GM21717 (cell line): Measurements from ENCODE around the gene PWP1.

Source experiments
- ATAC-seq: cut with Tn5 transposase; IDR thresholded peaks from one replicate; pipeline ENCODE4 v1.9.1; 2021; ENCODE audit warnings: mild to moderate bottlenecking, moderate library complexity; ENCODE audit not compliant: unreplicated experiment

Gene PWP1

GRCh38 chr12:107685360-107686248 is at the start of gene PWP1:
Gene PWP1 (plus strand): TSS chr12:107685799. CDS start chr12:107685900, 101 bp downstream.
- peak; percentile 89 for ATAC-seq

DNA sequence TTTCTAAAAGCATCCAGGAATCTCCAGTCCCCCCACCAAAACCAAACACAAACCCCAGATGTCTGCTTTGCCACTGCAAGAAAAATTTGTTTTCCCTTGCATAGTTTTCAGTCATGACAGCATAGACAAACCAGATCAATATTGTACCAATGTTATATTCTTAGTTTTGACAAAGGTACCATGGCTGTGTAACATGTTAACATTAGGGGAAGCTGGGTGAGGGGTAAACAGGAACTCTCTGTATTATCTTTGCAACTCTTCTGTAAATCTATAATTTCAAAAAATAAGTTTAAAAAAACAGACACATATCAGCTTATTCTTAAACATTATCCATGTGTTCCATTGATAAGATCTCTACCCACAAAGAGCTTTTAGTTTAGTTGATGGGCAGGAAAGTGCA is 44.4 kb upstream of the PWP1 start:
- ATAC-seq = no peak

GRCh38 chr12:107642240-107642639 is 43.4 kb upstream of the PWP1 start:
- ATAC-seq = no peak

DNA sequence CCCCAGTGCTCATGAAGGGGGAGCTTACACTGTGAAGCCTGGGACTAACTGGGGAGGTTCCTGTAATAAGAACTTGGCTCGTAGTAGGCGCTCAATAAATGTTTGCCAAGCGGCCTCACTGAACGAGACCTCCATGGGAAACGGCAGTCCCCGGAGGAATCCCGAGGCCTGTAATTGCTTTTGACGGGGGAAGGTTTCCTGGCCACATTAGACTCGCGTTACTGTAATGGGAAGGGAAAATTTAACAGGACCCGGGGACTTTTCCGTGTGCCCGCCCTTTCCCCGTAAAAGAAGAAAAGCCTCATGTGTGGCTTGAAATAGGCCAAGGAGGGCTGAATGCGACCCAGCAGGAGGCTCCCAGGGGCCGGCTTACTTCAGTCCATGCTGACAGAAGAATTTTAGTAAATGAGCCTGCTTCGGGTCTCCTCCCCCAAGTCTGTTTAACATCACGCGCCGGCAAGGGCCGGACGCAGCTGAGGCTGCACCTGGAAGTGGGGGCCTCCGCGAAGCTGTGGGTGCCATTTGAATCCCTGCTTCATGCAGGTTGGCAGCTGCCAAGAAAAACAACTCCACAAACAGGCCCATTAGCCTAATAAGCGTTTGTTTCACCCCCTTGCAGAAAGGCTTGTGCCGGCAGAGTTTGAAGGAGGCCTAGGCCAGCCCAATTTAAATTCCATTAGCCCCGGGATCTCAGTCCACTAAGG is 39.8 kb upstream of the PWP1 start:
- no peak for ATAC-seq

DNA sequence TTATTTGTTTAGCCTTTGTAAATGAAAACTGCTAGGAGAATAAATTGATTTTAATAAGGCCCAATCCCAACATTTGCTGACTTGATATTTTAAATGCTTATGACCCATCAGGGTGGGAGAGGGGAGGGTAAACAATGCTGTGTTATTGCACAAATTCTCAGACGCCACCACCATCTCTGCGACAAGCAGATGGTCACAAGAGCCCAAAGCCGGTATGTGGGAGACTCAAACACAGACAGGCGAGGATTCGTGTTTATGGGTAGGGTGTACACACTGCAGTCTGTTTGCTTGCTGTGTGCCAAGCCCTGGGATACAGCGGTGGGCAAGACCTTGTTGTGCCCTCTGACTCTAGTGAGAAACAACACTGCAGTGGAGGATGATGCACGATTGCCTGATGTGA is 39.2 kb upstream of the PWP1 start:
- no peak for ATAC-seq

- no peak for ATAC-seq
Measured at GRCh38 chr12:107649661-107650061, 35.9 kb upstream of the PWP1 start.

- no peak for ATAC-seq
Measured at GRCh38 chr12:107650977-107651376, 34.6 kb upstream of the PWP1 start.

DNA sequence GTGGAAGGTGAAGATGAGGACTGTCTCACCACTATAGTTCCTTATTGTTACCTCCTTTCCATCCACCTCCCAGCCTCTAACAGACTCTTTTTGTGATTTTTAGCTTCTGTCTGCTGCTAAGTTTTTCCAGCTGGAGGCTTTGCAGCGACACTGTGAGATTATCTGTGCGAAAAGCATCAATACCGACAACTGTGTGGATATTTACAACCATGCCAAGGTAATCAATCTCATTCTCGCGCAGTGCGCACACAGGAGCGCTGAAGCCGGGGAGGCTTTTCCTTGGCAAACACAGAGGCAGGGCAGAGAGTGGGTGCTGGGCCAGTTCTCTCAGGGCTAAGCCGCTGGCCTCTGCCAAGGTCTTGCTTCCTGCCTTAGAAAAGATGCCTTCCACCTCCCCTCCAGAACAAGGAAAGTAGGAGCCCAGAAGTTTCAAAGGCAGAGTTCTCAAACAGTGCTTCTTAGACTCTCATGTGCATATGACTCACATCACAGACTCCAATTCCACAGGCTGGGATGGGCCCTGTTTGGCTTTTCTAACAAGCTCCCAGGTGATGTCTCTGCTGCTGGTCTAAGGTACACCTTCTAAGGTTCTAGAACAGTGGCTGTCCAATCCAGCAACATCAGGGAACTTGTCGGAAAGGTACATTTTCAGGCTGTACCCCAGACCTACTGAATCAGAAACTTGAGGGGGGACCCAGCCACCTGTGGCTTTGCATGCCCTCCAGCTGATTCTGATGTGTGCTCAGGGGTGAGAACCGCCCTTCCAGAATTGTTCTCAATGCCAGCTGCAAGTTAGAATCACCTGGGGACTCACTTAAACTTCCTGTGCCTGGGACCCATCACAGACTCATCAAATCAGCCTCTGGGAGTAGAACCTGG is 33.8 kb upstream of the PWP1 start:
- ATAC-seq = no peak

- ATAC-seq = no peak
Measured at GRCh38 chr12:107653519-107653918, 32.1 kb upstream of the PWP1 start.

GRCh38 chr12:107654873-107655272 is 30.7 kb upstream of the PWP1 start:
- ATAC-seq = no peak

- ATAC-seq = no peak
Measured at GRCh38 chr12:107655281-107656065, 30.1 kb upstream of the PWP1 start.

- no peak for ATAC-seq
Measured at GRCh38 chr12:107656302-107656701, 29.3 kb upstream of the PWP1 start.

GRCh38 chr12:107657133-107657532 is 28.5 kb upstream of the PWP1 start:
- no peak for ATAC-seq

GRCh38 chr12:107657621-107658020 is 28.0 kb upstream of the PWP1 start:
- ATAC-seq = no peak

GRCh38 chr12:107660235-107660634 is 25.4 kb upstream of the PWP1 start:
- ATAC-seq = no peak

GRCh38 chr12:107660861-107661415 is 24.7 kb upstream of the PWP1 start:
- no peak for ATAC-seq

DNA sequence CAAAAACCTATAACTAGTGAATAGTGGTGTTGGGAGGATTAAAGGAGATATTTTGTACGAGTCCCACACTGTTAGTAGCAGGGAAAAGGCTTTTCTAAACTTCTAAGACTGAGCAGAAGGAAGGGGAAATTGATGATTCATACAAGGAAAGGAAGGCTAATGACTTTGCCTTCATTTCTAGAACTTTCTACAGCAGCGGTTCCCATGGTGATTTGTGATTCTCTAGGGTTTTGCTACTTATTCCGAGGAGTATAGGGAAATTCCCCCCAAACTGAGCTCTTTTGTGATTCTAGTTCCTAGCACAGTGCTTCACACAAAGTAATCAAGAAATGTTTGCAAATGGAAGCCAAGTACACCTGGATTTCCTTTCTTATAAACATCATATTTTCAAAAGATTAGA is 23.8 kb upstream of the PWP1 start:
- ATAC-seq = no peak

GRCh38 chr12:107662484-107662883 is 23.1 kb upstream of the PWP1 start:
- ATAC-seq = no peak

GRCh38 chr12:107663277-107663676 is 22.3 kb upstream of the PWP1 start:
- ATAC-seq = no peak

- no peak for ATAC-seq
Measured at GRCh38 chr12:107666009-107666408, 19.6 kb upstream of the PWP1 start.
